GM12878 (cell line): ENCODE data around the gene TRERF1. TPM values are rescaled to one million over a fixed set of nuclear protein-coding genes. Genes with fewer than 3 reads are reported as not detected.

Source experiments
- ATAC-seq: fragments of 200-7000 bp; cut with Tn5 transposase; 3 replicates; pipeline ENCODE4 v1.9.1; 2020; ENCODE audit warnings: mild to moderate bottlenecking, moderate library complexity
- BruUV-seq: library from RNA; stranded (reverse); fragments of 400-500 nt; replicated peaks from 2 replicates; lab custom pipeline; 2021; lab: Mats Ljungman, UMichigan
- CTCF ChIA-PET: fragments of 300-600 bp; sonication (Branson Sonifier 250); formaldehyde crosslinking; extraction: SDS; loops from one replicate; lab custom pipeline; 2021; ENCODE audit warnings: inconsistent platforms; lab: Yijun Ruan, JAX
- POLR2A ChIA-PET: fragments of 350-600 bp; formaldehyde crosslinking; extraction: SDS; loops from one replicate; lab custom pipeline; 2021; ENCODE audit warnings: inconsistent platforms; lab: Charles Lee
- RAD21 ChIA-PET: fragments of 300-600 bp; sonication (Branson Sonifier 250); formaldehyde crosslinking; loops from one replicate; lab custom pipeline; 2023; ENCODE audit warnings: antibody characterized with exemption; ENCODE audit not compliant: unreplicated experiment; lab: Charles Lee
- SMC1A ChIA-PET: fragments of 300-600 bp; sonication (Branson Sonifier 250); formaldehyde crosslinking; loops from one replicate; lab custom pipeline; 2023; ENCODE audit not compliant: unreplicated experiment, uncharacterized antibody; lab: Charles Lee
- DNase-seq: peaks from one replicate; pipeline ENCODE4 v3.0.0-alpha.2; 2011; ENCODE audit warnings: low read depth, low spot score
- FAIRE-seq: peaks from 3 replicates; lab custom pipeline; 2011; peaks lifted over from hg19 to GRCh38; lab: Jason Lieb, UNC
- H2AFZ ChIP-seq: 2 replicates; pipeline ENCODE4 v1.6.0; 2011; ENCODE audit warnings: low read depth, low read length, control low read depth; ENCODE audit not compliant: control insufficient read depth
- H3K27ac ChIP-seq: 2 replicates; pipeline ENCODE4 v1.5.1; 2011; ENCODE audit warnings: control low read depth; ENCODE audit not compliant: control insufficient read depth, insufficient read depth
- H3K27me3 ChIP-seq, 2 experiments: replicated peaks in 1 of 2; 2 replicates each; pipeline versions ENCODE4 v1.6.0 to v1.6.1; 2011; ENCODE audit warnings: low read length in 1 of 2; ENCODE audit not compliant: control insufficient read depth in 2 of 2, insufficient read depth in 2 of 2
- H3K36me3 ChIP-seq, 2 experiments: 2 replicates each; pipeline ENCODE4 v1.5.1; 2011; ENCODE audit warnings: low read length in 1 of 2; ENCODE audit not compliant: control insufficient read depth in 2 of 2, insufficient read depth in 2 of 2
- H3K4me1 ChIP-seq: 2 replicates; pipeline ENCODE4 v1.6.1; 2011; ENCODE audit warnings: mild to moderate bottlenecking, low read length, moderate library complexity, mixed read lengths; ENCODE audit not compliant: control insufficient read depth, insufficient read depth
- H3K4me2 ChIP-seq: 2 replicates; pipeline ENCODE4 v1.6.0; 2011; ENCODE audit warnings: control low read depth; ENCODE audit not compliant: control insufficient read depth, insufficient read depth
- H3K4me3 ChIP-seq: fragments of 200-600 bp; sonication (generic); 2 replicates; pipeline ENCODE4 v1.5.1; 2016
- H3K79me2 ChIP-seq: 2 replicates; pipeline ENCODE4 v1.6.0; 2011; ENCODE audit warnings: low read length; ENCODE audit not compliant: control insufficient read depth, insufficient read depth
- H3K9ac ChIP-seq: 2 replicates; pipeline ENCODE4 v1.8.0; 2011; ENCODE audit warnings: low read length, control low read depth, mixed read lengths; ENCODE audit not compliant: control insufficient read depth, insufficient read depth
- H3K9me3 ChIP-seq: replicated peaks from 3 replicates; pipeline ENCODE4 v1.5.1; 2011; ENCODE audit warnings: mild to moderate bottlenecking, low read length; ENCODE audit not compliant: control insufficient read depth, insufficient read depth
- H4K20me1 ChIP-seq: 2 replicates; pipeline ENCODE4 v1.6.0; 2011; ENCODE audit not compliant: control insufficient read depth, insufficient read depth
- ATF3 ChIP-seq: IDR thresholded peaks from 2 replicates; pipeline ENCODE4 v1.6.1; 2011; ENCODE audit warnings: low read depth, mild to moderate bottlenecking, low read length, moderate library complexity, borderline replicate concordance; ENCODE audit errors: extremely low read depth
- BACH1 ChIP-seq: fragments of 450-650 bp; IDR thresholded peaks from 2 replicates; pipeline ENCODE4 v1.6.1; 2017; ENCODE audit warnings: mild to moderate bottlenecking, borderline replicate concordance
- CHD2 ChIP-seq: IDR thresholded peaks from 2 replicates; pipeline ENCODE4 v1.6.1; 2011; ENCODE audit warnings: low read depth, low read length, improper control_type of control experiment, borderline replicate concordance
- E4F1 ChIP-seq: fragments of 450-650 bp; IDR thresholded peaks from 2 replicates; pipeline ENCODE4 v1.6.1; 2018; ENCODE audit warnings: borderline replicate concordance, mild to moderate bottlenecking; ENCODE audit not compliant: partially characterized antibody
- ETV6 ChIP-seq, 2 experiments: fragments of 450-650 bp in 1 of 2; IDR thresholded peaks in 1 of 2; conservative IDR thresholded peaks in 1 of 2; 2 replicates each; pipeline ENCODE4 v1.6.1; 2014; ENCODE audit warnings: antibody characterized with exemption in 1 of 2, borderline replicate concordance in 1 of 2, low read depth in 1 of 2, mild to moderate bottlenecking in 1 of 2, moderate library complexity in 1 of 2
- JUND ChIP-seq: IDR thresholded peaks from 2 replicates; pipeline ENCODE4 v1.6.1; 2012; ENCODE audit warnings: low read depth, mild to moderate bottlenecking, low read length, improper control_type of control experiment, moderate library complexity
- MAX ChIP-seq: IDR thresholded peaks from 2 replicates; pipeline ENCODE4 v1.6.1; 2012; ENCODE audit warnings: low read depth, low read length, improper control_type of control experiment
- MTA3 ChIP-seq: IDR thresholded peaks from 2 replicates; pipeline ENCODE4 v1.6.1; 2012; ENCODE audit warnings: low read length, inconsistent platforms, borderline replicate concordance
- POU2F2 ChIP-seq: IDR thresholded peaks from 3 replicates; pipeline ENCODE4 v1.6.1; 2011; ENCODE audit warnings: low read depth, mild to moderate bottlenecking, low read length, borderline replicate concordance
- RCOR1 ChIP-seq: conservative IDR thresholded peaks from 2 replicates; pipeline ENCODE4 v1.6.1; 2012; ENCODE audit warnings: low read depth, low read length, improper control_type of control experiment
- SIN3A ChIP-seq: IDR thresholded peaks from 2 replicates; pipeline ENCODE4 v1.6.1; 2012; ENCODE audit warnings: low read depth, low read length, improper control_type of control experiment
- SP1 ChIP-seq: IDR thresholded peaks from one replicate; pipeline ENCODE4 v1.6.1; 2011; ENCODE audit warnings: low read depth, low read length
- ZBTB40 ChIP-seq: fragments of 450-650 bp; IDR thresholded peaks from 2 replicates; pipeline ENCODE4 v1.6.1; 2016; ENCODE audit warnings: mild to moderate bottlenecking, moderate library complexity, borderline replicate concordance
- ZNF622 ChIP-seq: fragments of 450-650 bp; IDR thresholded peaks from 2 replicates; pipeline ENCODE4 v1.6.1; 2017; ENCODE audit warnings: mild to moderate bottlenecking, inconsistent platforms
- WGBS: methylation state at CpG from one replicate; pipeline ENCODE4 v1.1.6; 2016; ENCODE audit warnings: low lambda C conversion rate; ENCODE audit not compliant: insufficient replicate concordance, insufficient coverage; ENCODE audit errors: missing lambda C conversion rate; 5-methylcytosine and 5-hydroxymethylcytosine counted together
- in situ Hi-C: fragments of 300-500 bp; cut with MboI; formaldehyde crosslinking; loops from 9 replicates; pipeline ENCODE4 v1.14.3; 2018; ENCODE audit warnings: mixed read lengths
- intact Hi-C: fragments of 100-400 bp; cut with micrococcal nuclease; formaldehyde crosslinking; loops from one replicate; pipeline ENCODE4 v1.14.2; 2022; ENCODE audit not compliant: unreplicated experiment
- polyA plus RNA-seq, 11 experiments: library from polyadenylated mRNA; depleted of rRNA in 4 of 11; unstranded in 6 of 11; stranded (reverse) in 5 of 11; fragments of >200 nt; fragmentation: Nextera tagmentation in 4 of 11; fragmentation: Illumina TruSeq in 1 of 11; extraction: Ambion mirVana in 4 of 11; extraction: Trizol in 1 of 11; gene quantifications; 1 replicate in 1 of 11; 2 replicates in 10 of 11; pipeline versions ENCODE4 v1.2.1 to v1.2.3, GENCODE V29; 2011 to 2016; ENCODE audit warnings: inconsistent platforms in 2 of 11, missing spikeins in 2 of 11, low read depth in 1 of 11
- total RNA-seq, 4 experiments: library from RNA; depleted of rRNA in 3 of 4; stranded (reverse); fragments of >200 nt in 3 of 4; fragmentation: Illumina TruSeq in 1 of 4; extraction: Trizol in 1 of 4; gene quantifications; 2 replicates each; pipeline versions ENCODE4 v1.2.1 to v1.2.3, GENCODE V29; 2013 to 2021

TRERF1 gene
- total and polyA plus RNA-seq, 10 of the 15 experiments (the other 5 are each of a cell fraction or from before 2014, with no cell fraction given): 2.2 to 19.4 (median 7.2) TPM

GRCh38 chr6:42300185-42300584, 151.5 kb downstream of the TRERF1 start:
- 29% methylated on average over 1 of the region's 1 CpG for WGBS
- ChIA-PET POLR2A (interaction anchor here (1.3 kb wide), 1 partner anchor 245 kb away, joined by 3 read pairs; no protein-coding TSS in a partner anchor), SMC1A (interaction anchor here (1.0 to 3.2 kb wide), 2 partner anchors 238 to 247 kb away, joined by 4 to 14 read pairs; no protein-coding TSS in a partner anchor), CTCF (interaction anchor here (2.1 to 3.2 kb wide), 2 partner anchors 10 to 248 kb away, joined by 8 to 15 read pairs; no protein-coding TSS in a partner anchor), RAD21 (interaction anchor here (1.8 kb wide), 1 partner anchor 248 kb away, joined by 8 read pairs; no protein-coding TSS in a partner anchor)
- H3K4me2 ChIP-seq: no peak overlapping the region
- no TSS peak for BruUV-seq
- H3K4me1 ChIP-seq: no peaks in the 10 kb centered on the region
- no peaks in the 10 kb centered on the region for H3K9me3 ChIP-seq
- DNase-seq (no peak), ATAC-seq (no peak), FAIRE-seq (no peak)
- no peak overlapping the region for H3K4me3 ChIP-seq
- H3K9ac ChIP-seq: no peak overlapping the region
- H2AFZ ChIP-seq: no peak overlapping the region
- H3K27me3 ChIP-seq: no peaks in the 10 kb centered on the region
- H4K20me1 ChIP-seq: no peaks in the 10 kb centered on the region
- H3K36me3 ChIP-seq: peaks cover 0 to 3% of the 10 kb centered on the region in 2 experiments; a peak in 1 of 4 replicates
- no peaks in the 10 kb centered on the region for H3K79me2 ChIP-seq
- no peak for TF ChIP-seq MAX
- no peak for TF ChIP-seq E4F1
- no peak for TF ChIP-seq SP1
- no peak for TF ChIP-seq SIN3A
- no peak for TF ChIP-seq POU2F2
- TF ChIP-seq CHD2: no peak
- TF ChIP-seq MTA3: no peak
- no peak for TF ChIP-seq ZNF622
- no peak for TF ChIP-seq ETV6 (conservative IDR thresholded peaks at IDR 0.05 in 1 of 2, IDR thresholded peaks at IDR 0.05 in 1 of 2; ENCODE audit: borderline replicate concordance in 1 of 2, low read depth in 1 of 2)
- TF ChIP-seq ZBTB40: no peak
- no peak for TF ChIP-seq BACH1
- TF ChIP-seq JUND: no peak
- TF ChIP-seq RCOR1: no peak
- no peak for TF ChIP-seq ATF3
- intact Hi-C loops: no loop called here
- no peak overlapping the region for H3K27ac ChIP-seq
- in situ Hi-C loops: no loop called here
